Activated naive CD8-positive, alpha-beta T cell treated with anti-CD3 and anti-CD28 coated beads, Interleukin-2, amount 10 ng/mL, durations not matched to agents 7 days and 5 days (primary cell): ENCODE results near the gene SNX14. TPM values are rescaled to one million over a fixed set of nuclear protein-coding genes. Genes with fewer than 3 reads are reported as not detected.
A peak's percentile ranks its signal among the peaks of the same experiment; 100 is the strongest.

Experiments used
- ATAC-seq: fragments of 150-1000 bp; cut with Tn5 transposase; one replicate; pipeline ENCODE4 v1.10.0; 2021; ENCODE audit warnings: low read depth, moderate library complexity
- POLR2A ChIA-PET: fragments of 350-600 bp; sonication (Branson Sonifier 250); formaldehyde crosslinking; loops from one replicate; lab custom pipeline; 2021; ENCODE audit warnings: antibody characterized with exemption; lab: Charles Lee
- DNase-seq: peaks from one replicate; pipeline ENCODE4 v3.0.0; 2021
- H3K27ac Mint-ChIP-seq: one replicate; pipeline ENCODE4 v1.8.0; 2022; ENCODE audit warnings: mild to moderate bottlenecking, mixed read lengths
- H3K27me3 Mint-ChIP-seq: one replicate; pipeline ENCODE4 v1.8.0; 2022; ENCODE audit warnings: mild to moderate bottlenecking, moderate library complexity, mixed read lengths
- H3K36me3 Mint-ChIP-seq: one replicate; pipeline ENCODE4 v1.8.0; 2021; ENCODE audit warnings: mild to moderate bottlenecking, mixed read lengths
- H3K4me1 Mint-ChIP-seq: one replicate; pipeline ENCODE4 v1.8.0; 2021; ENCODE audit warnings: mixed read lengths
- H3K4me3 Mint-ChIP-seq: one replicate; pipeline ENCODE4 v1.8.0; 2022; ENCODE audit warnings: mild to moderate bottlenecking, moderate library complexity, mixed read lengths
- H3K9me3 Mint-ChIP-seq: one replicate; pipeline ENCODE4 v1.8.0; 2021; ENCODE audit warnings: mixed read lengths
- total RNA-seq, 2 experiments: library from RNA; stranded (reverse); gene quantifications; one replicate each; pipeline ENCODE4 v1.2.3, GENCODE V29; 2021

SNX14 gene
- total RNA-seq, 2 experiments from 2014 or later, result 55.6 to 67.5 TPM

DNA sequence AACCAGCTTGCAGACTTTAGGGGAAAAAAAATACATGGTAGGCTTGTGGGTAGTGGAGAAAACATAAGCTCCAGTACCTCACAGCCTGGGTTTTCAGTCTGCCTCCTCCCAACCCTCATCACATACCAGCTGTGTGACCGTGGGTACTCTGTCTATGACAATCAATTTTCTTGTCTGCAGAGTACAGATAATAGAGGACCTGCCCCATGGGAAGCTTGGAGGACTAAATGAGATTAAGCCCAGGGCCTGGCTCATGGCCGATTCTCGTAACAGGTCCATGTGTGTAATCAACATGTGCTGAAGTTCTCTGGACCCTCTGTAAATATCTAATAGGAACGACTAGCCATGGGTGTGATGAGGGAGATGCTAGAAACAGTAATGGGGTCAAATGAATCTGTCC lies 109.8 kb downstream of the SNX14 start:
- Mint-ChIP-seq H3K4me1 (peaks cover 15% of the 10 kb centered on the region), H3K36me3 (peaks cover 2% of the 10 kb centered on the region), H3K27ac (no peak overlapping the region)

DNA sequence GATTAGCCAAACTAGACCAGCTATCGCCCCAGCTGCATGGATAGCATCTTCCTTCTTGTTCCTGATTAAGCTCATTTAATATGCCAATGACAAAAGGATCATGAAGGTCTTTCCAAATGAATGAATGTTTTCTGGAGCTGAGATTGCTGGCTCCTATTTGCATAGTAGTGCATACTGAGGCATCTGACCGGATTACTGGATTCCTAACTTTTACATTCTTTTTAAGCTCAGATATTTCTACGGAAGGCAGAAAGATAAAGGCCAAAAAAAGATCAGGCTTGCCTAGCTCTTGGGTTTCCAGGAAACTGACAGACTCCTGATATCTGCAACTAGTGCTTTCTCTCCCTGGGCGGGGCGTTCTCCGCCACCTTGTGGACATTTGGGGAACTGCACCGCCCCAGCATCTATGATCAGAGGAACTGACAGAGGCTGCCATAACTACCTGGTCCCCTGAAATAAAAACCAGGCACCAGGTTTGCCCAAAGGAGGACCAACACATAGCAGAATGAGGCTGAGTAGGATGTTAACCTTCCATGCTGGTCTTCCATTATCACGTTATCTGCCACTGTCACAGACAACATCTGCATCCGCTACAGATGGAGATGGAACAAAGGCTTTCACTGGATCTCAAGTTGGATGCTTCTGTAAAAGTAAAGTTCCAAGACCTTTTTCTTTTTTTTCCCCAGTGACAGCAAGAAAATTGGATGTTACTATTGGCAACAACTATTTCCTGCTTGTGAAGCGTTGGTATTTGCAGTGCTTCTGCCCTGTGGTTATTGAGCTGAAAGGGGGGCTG lies 110.6 kb downstream of the SNX14 start:
- Mint-ChIP-seq H3K9me3 (no peaks in the 10 kb centered on the region), H3K4me1 (peaks cover 15% of the 10 kb centered on the region), H3K36me3 (peaks cover 2% of the 10 kb centered on the region), H3K27ac (peak overlapping the region; percentile 4), H3K4me3 (no peak overlapping the region), H3K27me3 (no peaks in the 10 kb centered on the region)
- ATAC-seq (peak; percentile 91), DNase-seq (peak; percentile 91)
- POLR2A ChIA-PET, result interaction anchor here (0.6 to 1.8 kb wide), 6 partner anchors 24 to 195 kb away, joined by 3 to 10 read pairs (median 4); partner anchors contain the start of gene NT5E

More for the DNA sequence above, 109.8 kb downstream of the SNX14 start:
- POLR2A ChIA-PET, result interaction anchor here (1.8 kb wide), 1 partner anchor 195 kb away, joined by 7 read pairs; no protein-coding TSS in a partner anchor
- no peaks in the 10 kb centered on the region for H3K27me3 Mint-ChIP-seq
- DNase-seq (no peak), ATAC-seq (no peak)
- no peaks in the 10 kb centered on the region for H3K9me3 Mint-ChIP-seq
- no peak overlapping the region for H3K4me3 Mint-ChIP-seq

GRCh38 chr6:85482206-85482904 lies 111.3 kb downstream of the SNX14 start:
- peaks cover 2% of the 10 kb centered on the region for H3K36me3 Mint-ChIP-seq
- no peak for DNase-seq
- no peaks in the 10 kb centered on the region for H3K9me3 Mint-ChIP-seq
- H3K27me3 Mint-ChIP-seq, result no peaks in the 10 kb centered on the region
- no peak overlapping the region for H3K4me3 Mint-ChIP-seq
- peaks cover 20% of the 10 kb centered on the region for H3K4me1 Mint-ChIP-seq
- H3K27ac Mint-ChIP-seq, result peak overlapping the region; percentile 4
- POLR2A ChIA-PET, result interaction anchor here (0.6 to 1.8 kb wide), 6 partner anchors 23 to 196 kb away, joined by 3 to 10 read pairs (median 4); partner anchors contain the start of gene NT5E
- ATAC-seq, result no peak

GRCh38 chr6:85479208-85479607 lies 114.5 kb downstream of the SNX14 start:
- peaks cover 7% of the 10 kb centered on the region for H3K36me3 Mint-ChIP-seq
- no peaks in the 10 kb centered on the region for H3K27me3 Mint-ChIP-seq
- ATAC-seq (no peak), DNase-seq (no peak)
- no peak overlapping the region for H3K27ac Mint-ChIP-seq
- peaks cover 20% of the 10 kb centered on the region for H3K4me1 Mint-ChIP-seq
- POLR2A ChIA-PET, result no interaction called here
- H3K9me3 Mint-ChIP-seq, result no peaks in the 10 kb centered on the region
- H3K4me3 Mint-ChIP-seq, result no peak overlapping the region

- POLR2A ChIA-PET, result no interaction called here
- Mint-ChIP-seq H3K4me3 (no peak overlapping the region), H3K36me3 (peaks cover 9% of the 10 kb centered on the region), H3K27ac (no peak overlapping the region), H3K9me3 (no peaks in the 10 kb centered on the region), H3K4me1 (peaks cover 6% of the 10 kb centered on the region), H3K27me3 (no peaks in the 10 kb centered on the region)
- DNase-seq, result no peak
- ATAC-seq, result no peak
Observed at GRCh38 chr6:85476532-85476931, 117.1 kb downstream of the SNX14 start.

- Mint-ChIP-seq H3K36me3 (peaks cover 7% of the 10 kb centered on the region), H3K27me3 (no peaks in the 10 kb centered on the region), H3K9me3 (no peaks in the 10 kb centered on the region), H3K4me3 (no peak overlapping the region), H3K4me1 (peaks cover 10% of the 10 kb centered on the region), H3K27ac (no peak overlapping the region)
- ATAC-seq (no peak), DNase-seq (no peak)
- POLR2A ChIA-PET, result interaction anchor here (1.0 kb wide), 1 partner anchor 24 kb away, joined by 3 read pairs; the partner anchor contains the start of gene NT5E
Observed at GRCh38 chr6:85473748-85474147, 119.9 kb downstream of the SNX14 start.

DNA sequence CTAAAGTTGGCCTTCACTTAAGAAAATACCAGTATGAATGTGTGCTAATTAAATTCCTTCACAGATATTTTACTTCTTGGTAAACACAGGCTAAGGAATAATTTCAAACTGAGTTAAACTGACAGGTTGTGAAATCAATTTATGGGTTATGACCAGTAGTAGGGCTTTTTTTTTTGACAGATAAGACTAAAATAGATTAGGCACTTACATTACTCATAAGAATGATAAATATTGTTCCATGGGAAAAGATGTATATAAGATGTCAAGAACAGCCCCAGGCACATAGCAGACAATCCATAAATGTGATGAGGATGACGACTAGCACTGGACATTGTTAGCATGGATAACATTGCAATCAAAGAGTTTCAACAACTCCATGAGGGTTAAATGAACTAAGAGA lies 120.9 kb downstream of the SNX14 start:
- Mint-ChIP-seq H3K36me3 (peaks cover 7% of the 10 kb centered on the region), H3K4me3 (no peak overlapping the region), H3K9me3 (no peaks in the 10 kb centered on the region), H3K4me1 (peaks cover 10% of the 10 kb centered on the region), H3K27ac (no peak overlapping the region), H3K27me3 (no peaks in the 10 kb centered on the region)
- DNase-seq (no peak), ATAC-seq (no peak)
- POLR2A ChIA-PET, result interaction anchor here (1.0 kb wide), 1 partner anchor 23 kb away, joined by 3 read pairs; the partner anchor contains the start of gene NT5E

- POLR2A ChIA-PET, result no interaction called here
- Mint-ChIP-seq H3K36me3 (peaks cover 2% of the 10 kb centered on the region), H3K4me3 (no peak overlapping the region), H3K4me1 (peaks cover 19% of the 10 kb centered on the region), H3K27ac (no peak overlapping the region), H3K27me3 (no peaks in the 10 kb centered on the region), H3K9me3 (no peaks in the 10 kb centered on the region)
- DNase-seq, result no peak
- ATAC-seq, result no peak
Observed at GRCh38 chr6:85470023-85470410, 123.6 kb downstream of the SNX14 start.

DNA sequence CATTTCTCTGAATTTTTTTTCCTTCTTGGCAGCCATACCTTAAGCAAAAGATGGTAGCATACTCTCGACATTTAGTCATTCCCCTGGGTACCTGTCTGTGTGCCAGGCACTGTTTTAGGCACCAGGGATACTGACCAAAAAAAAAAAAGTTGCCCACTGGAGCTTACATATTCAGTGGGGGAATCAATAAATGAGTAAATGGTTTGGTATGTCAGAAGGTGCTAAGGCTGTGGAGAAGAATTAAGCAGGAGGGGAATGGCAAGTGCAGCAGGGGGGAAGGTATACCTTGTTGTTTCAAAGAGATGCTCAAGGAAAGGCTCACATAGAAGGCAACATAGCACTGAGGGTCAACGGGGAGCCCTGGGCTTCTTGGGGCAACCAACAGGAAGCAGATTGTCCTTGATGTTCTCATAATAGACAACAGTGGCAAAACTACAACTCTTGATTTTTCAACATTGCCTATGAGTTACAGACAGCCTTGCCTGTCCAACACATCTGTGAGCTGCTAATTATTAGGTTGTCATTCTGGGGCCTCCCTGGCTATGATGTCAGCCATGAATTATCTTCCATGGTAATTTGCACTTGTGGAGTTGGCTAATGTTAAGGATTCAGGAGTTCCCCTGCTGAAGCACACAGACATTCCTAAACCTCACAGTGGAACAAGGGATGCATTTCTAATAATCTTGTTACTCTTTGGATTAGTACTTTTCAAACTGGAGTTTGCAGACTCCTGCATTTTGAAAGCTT lies 124.2 kb downstream of the SNX14 start:
- Mint-ChIP-seq H3K36me3 (peaks cover 2% of the 10 kb centered on the region), H3K27ac (no peak overlapping the region), H3K4me3 (no peak overlapping the region), H3K9me3 (no peaks in the 10 kb centered on the region), H3K27me3 (no peaks in the 10 kb centered on the region), H3K4me1 (peaks cover 24% of the 10 kb centered on the region)
- ATAC-seq (no peak), DNase-seq (no peak)
- POLR2A ChIA-PET, result no interaction called here

DNA sequence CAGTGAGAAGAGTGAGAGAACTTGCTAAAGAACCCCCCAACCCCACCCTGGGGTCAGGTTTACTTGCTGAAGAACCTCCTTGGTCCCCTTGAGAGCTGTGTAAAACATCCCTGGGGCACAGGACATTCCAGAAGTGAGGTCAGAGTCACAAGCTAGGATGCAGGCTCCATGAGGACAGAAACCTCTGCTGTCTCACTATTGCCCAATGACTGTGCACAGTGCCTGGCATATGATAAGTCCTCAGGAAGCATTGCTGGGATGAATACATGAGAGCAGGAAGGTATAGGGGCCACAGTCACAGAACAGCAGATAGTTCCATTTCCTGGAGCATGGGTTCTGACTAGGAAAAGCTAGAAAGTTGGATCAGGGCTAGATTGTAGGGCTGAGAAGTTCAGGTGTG lies 125.3 kb downstream of the SNX14 start:
- H3K4me1 Mint-ChIP-seq, result peaks cover 32% of the 10 kb centered on the region
- POLR2A ChIA-PET, result no interaction called here
- no peak overlapping the region for H3K27ac Mint-ChIP-seq
- H3K36me3 Mint-ChIP-seq, result peaks cover 2% of the 10 kb centered on the region
- no peak overlapping the region for H3K4me3 Mint-ChIP-seq
- ATAC-seq, result no peak
- no peaks in the 10 kb centered on the region for H3K9me3 Mint-ChIP-seq
- DNase-seq, result no peak
- no peaks in the 10 kb centered on the region for H3K27me3 Mint-ChIP-seq

- POLR2A ChIA-PET, result interaction anchor here (8.3 kb wide), 1 partner anchor 15 kb away, joined by 90 read pairs; the partner anchor contains the start of gene NT5E
- H3K36me3 Mint-ChIP-seq, result no peaks in the 10 kb centered on the region
- H3K9me3 Mint-ChIP-seq, result no peaks in the 10 kb centered on the region
- peak overlapping the region; percentile 40 for H3K4me3 Mint-ChIP-seq
- H3K27me3 Mint-ChIP-seq, result no peaks in the 10 kb centered on the region
- ATAC-seq (peak; percentile 15), DNase-seq (no peak)
- peak overlapping the region; percentile 44 for H3K27ac Mint-ChIP-seq
- H3K4me1 Mint-ChIP-seq, result peaks cover 56% of the 10 kb centered on the region
Observed at GRCh38 chr6:85465762-85466161, 127.9 kb downstream of the SNX14 start.

DNA sequence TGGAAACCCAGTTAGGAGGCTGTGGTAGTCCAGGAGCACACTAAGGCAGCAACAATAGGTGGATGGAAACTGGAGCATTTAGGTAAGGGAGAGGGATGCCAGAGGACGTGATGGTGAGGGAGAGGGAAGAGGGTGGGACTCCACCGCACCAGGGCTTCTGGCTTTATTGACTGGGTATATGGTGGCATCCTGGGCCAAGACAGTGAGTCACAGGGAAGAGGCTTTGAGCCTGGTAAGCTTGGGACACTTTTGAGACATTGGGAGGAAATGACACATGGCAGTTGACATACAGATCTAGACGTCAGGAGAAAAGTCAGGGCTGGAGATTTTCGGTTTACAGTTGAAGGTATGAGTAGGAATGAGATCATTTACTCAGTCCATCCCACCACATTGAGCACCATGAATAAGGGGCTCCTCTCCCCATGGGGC lies 128.9 kb downstream of the SNX14 start:
- DNase-seq (no peak), ATAC-seq (peak; percentile 15)
- Mint-ChIP-seq H3K4me3 (peak overlapping the region; percentile 12), H3K27ac (peak overlapping the region; percentile 10), H3K9me3 (no peaks in the 10 kb centered on the region), H3K27me3 (no peaks in the 10 kb centered on the region), H3K4me1 (peaks cover 60% of the 10 kb centered on the region), H3K36me3 (no peaks in the 10 kb centered on the region)
- POLR2A ChIA-PET, result interaction anchor here (8.3 kb wide), 1 partner anchor 14 kb away, joined by 90 read pairs; the partner anchor contains the start of gene NT5E

DNA sequence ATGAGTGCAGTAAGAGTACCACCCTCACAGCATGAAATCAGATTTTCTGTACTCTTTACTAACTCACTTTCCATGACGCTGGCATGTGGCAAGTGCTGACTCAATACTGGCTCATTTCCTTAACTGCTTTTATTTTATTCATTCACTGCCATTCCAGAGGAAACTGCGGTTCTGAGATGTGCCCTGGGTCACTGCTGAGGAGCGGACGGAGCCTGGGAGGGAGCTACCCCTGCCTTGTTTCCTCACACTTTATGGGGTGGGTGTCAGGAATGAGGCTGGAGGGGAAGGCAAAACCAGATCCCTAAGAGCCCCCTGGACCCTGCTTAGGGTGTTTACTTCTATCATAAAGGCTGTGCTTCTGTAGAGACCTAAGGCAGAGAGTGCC lies 129.4 kb downstream of the SNX14 start:
- no peak for ATAC-seq
- POLR2A ChIA-PET, result interaction anchor here (3.1 to 8.3 kb wide), 2 partner anchors 13 to 214 kb away, joined by 10 to 90 read pairs; partner anchors contain the start of gene NT5E
- Mint-ChIP-seq H3K4me1 (peaks cover 64% of the 10 kb centered on the region), H3K27me3 (no peaks in the 10 kb centered on the region), H3K9me3 (no peaks in the 10 kb centered on the region), H3K4me3 (peak overlapping the region; percentile 18), H3K36me3 (no peaks in the 10 kb centered on the region), H3K27ac (peak overlapping the region; percentile 10)
- no peak for DNase-seq
